NK-92 (cell line): ENCODE results near the gene LMF2.

Source experiments
- DNase-seq: peaks from one replicate; lab custom pipeline; 2025; ENCODE audit not compliant: unreplicated experiment; lab: John Stamatoyannopoulos, UW

The LMF2 gene

GRCh38 chr22:50505276-50505775 is 2.2 kb downstream of the LMF2 start:
- DNase-seq, result no peak

GRCh38 chr22:50504369-50505211 is 2.9 kb downstream of the LMF2 start:
- DNase-seq, result no peak

DNA sequence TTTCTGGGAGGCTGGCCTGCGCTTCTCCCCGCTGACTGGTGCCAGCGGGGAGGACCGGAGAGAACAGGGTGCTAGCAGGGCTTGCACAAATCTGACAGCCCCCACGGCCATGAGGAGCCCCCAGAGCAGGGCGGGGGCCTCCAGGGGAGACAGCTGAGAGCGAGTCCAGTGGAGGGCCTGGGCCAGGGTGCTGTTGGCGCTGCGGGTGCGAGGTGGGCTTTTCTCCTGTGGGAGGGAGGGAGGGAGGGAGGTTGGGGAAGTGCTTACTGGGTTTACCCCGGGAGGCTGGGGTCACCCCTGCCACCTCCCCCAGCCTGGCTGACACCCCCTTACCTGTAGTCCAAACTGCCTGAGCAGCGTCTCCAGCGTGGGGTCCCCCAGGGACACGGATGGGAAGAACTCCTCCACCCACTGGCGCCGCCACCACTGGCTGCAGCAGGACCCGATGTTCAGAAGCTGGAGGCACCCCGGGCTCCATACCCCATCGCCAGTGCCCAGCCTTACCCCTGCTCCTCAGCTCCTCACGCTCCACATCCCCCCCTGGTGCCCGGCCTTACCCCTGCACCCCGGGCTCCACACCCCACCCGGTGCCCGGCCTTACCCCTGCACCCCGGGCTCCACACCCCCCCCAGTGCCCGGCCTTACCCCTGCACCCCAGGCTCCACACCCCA is 3.9 kb downstream of the LMF2 start:
- no peak for DNase-seq

DNA sequence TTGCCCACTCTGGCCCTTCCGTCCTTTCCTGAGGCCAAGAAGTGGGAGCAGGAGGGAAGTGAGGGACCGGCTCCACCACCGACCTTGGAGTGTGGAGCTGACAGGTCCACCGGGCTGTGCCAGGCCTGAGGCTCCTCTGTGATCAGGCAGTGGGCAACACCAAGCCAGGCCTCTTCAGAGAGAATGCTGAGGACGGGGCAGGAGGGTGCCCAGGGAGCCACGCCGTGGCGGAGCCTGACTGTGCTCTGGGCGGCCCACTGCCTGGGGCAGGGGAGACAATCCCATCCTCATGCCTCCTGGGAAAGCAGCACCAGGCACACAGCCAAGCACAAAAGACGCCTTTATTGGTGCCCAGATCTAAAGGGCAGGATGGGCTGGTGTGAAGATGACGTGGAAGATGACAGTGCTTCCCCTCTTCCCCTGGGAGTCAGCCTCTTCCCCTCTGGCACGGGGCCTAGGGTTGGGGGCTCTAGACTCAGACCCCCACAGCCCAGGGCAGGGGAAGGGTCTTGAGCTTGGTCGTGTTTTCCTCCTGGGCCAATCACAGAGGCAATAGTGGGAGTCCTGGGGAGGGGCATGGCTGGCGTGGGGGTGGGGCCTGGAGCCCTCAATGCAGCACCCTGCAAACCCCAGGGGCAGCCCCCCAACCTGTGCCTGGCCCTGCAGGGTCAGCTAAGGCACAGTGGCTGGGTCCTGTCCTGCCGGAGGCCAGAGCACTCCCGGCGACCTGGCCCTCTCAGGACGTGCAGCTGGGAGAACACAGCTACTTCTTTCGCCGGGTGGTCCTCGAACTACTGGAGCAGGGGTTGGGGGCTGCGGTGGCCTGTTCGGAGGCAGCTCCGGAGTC is 4.7 kb downstream of the LMF2 start:
- no peak for DNase-seq

DNA sequence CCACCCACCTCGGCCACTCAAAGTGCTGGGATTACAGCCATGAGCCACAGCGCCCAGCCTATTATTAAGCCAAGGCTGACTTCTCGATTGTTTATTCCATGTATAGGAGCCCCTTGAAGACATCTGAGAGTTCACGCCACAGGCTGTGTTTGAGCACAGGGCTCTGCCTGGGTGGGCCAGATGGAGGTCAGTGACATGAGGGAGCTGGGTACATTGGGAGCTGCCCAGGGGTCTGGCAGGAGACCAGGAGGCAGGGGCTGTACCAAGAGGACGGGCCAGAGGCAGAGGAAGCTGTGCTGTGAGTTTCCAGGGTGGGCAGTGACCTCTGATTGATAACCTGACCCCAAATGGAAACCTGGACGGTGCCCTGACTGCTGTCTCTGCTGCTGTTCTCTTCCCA is 5.4 kb downstream of the LMF2 start:
- DNase-seq, result no peak

DNA sequence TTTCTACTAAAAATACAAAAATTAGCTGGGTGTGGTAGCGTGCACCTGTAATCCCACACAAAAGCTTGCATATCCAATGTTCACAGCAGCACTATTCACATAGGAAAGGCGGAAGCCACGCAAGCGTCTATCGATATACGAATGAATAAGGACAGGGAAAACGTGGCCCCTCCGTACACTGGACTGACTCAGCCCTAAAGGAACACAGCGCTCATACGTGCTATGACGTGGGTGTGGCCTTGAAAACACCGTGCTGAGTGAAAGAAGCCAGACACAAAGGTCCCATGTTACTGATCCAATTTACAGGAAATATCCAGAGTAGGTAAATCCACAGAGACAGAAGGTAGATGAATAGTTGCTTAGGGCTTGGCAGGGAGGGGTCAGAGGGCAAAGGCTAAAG is 7.0 kb downstream of the LMF2 start:
- DNase-seq, result no peak

DNA sequence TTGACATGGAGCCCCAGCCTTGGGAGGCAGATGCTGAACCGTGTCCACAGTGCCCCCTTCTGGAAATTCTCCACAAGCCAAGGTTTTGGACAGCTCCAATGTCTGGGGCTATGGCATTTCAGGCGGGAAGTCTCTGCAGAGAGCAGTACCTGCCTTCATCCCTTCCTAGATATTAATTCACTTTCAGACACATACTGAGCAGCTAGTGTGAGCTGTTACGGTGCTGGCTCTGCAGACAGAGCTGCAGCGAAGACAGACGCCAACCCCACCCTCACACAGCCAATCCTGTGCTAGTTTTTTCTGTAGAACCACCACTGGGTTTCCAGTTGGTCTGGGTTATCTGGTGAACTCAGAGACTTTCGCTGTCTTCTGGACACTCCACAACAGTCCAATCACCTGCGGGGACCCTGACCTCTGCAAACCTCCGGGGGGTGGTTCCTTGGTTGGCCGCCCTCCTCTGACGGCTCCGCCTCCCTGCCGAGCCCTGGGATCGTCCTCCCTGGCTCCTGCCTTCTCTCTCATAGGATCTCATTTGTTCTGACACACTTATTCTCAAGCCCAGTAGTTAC is 9.1 kb downstream of the LMF2 start:
- DNase-seq, result no peak

GRCh38 chr22:50497093-50497492 is 10.4 kb downstream of the LMF2 start:
- no peak for DNase-seq

DNA sequence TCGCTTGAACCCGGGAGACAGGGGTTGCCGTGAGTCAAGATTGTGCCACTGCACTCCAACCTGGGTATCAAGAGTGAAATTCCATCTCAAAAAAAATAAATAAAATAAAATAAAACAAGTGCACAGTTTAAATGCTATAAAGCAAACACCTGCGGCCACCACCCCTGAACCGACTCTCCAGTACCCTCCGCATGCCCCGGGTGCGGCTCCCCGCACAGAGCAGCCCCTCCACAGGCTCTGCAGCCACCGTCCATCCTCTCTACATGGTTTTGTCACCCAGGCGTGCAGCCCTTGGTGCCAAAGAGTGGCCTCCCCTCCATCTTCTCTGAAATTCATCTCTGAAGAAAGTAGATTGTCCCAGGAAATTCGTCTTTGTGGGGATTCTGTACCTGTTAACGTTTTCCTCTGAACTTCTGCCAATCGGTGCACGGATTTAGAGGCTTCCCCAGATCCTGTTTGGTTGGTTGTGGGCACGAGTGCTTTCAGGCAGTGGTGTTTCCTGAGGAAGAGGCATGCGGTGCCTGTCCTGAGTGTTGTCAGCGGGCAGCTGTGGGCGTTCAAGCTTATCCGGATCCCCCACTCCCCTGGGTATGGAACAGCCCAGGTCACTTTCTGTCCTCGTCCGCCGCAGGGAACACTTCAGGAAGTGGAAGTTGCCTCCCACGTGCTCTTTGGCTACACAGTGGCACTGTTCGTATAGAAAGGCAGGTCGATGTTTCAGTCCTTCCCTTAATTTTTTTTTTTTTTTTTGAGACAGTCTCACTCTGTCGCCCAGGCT is 16.8 kb downstream of the LMF2 start:
- no peak for DNase-seq

GRCh38 chr22:50489363-50490243 is 17.9 kb downstream of the LMF2 start:
- DNase-seq, result no peak

- no peak for DNase-seq
Observed at GRCh38 chr22:50488886-50489285, 18.6 kb downstream of the LMF2 start.

DNA sequence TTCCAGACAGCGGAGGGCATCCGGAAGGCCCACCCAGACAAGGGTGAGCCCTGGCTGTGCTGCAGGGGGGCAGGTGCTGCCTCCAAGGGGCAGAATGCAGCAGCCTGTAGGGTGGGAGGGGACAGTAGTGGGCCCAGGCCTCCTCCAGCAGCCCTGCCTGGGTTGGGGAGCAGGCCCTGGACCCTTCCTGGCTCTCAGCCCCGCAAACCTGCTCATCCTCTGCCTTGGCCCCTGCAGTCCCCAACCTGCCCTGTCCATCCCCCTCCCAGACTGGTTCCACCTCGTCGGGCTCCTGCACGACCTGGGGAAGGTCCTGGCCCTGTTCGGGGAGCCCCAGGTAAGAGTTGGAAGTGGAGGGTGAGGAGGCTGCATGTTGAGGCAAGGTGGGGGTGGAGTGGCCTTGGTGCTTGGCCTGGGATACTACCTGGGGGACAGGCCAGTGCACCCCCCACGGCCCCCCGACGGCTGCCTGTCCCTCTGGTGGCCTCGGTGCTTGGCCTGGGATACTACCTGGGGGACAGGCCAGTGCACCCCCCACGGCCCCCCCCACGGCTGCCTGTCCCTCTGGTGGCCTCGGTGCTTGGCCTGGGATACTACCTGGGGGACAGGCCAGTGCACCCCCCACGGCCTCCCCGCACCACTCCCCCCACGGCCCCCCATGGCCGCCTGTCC is 19.4 kb downstream of the LMF2 start:
- DNase-seq, result no peak

DNA sequence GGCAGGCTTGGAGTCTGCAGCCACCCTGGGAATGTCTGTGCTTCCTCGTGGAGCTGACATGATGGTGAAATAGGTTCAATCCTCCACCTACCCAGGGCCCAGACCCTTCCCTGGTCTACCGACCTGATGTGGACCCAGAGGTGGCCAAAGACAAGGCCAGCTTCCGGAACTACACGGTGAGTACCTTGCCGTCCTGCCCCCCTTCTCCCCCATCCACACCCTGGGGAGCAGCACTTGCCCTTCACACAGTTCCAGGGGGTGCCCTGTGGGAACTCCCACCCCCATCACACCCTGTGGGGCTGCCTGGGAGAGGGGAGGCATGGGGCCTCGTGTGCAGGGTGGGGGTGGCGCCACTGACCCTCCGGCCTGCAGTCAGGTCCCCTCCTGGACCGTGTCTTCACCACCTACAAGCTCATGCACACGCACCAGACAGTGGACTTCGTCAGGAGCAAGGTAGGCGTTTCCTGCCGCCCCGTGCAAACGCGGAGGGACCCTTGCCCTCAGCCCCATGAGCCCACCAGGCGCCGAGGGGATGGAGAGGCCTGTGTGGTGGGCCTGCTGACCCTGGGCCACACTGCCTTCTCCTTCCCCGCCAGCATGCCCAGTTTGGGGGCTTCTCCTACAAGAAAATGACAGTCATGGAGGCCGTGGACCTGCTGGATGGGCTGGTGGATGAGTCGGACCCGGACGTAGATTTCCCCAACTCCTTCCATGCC is 20.1 kb downstream of the LMF2 start:
- no peak for DNase-seq

DNA sequence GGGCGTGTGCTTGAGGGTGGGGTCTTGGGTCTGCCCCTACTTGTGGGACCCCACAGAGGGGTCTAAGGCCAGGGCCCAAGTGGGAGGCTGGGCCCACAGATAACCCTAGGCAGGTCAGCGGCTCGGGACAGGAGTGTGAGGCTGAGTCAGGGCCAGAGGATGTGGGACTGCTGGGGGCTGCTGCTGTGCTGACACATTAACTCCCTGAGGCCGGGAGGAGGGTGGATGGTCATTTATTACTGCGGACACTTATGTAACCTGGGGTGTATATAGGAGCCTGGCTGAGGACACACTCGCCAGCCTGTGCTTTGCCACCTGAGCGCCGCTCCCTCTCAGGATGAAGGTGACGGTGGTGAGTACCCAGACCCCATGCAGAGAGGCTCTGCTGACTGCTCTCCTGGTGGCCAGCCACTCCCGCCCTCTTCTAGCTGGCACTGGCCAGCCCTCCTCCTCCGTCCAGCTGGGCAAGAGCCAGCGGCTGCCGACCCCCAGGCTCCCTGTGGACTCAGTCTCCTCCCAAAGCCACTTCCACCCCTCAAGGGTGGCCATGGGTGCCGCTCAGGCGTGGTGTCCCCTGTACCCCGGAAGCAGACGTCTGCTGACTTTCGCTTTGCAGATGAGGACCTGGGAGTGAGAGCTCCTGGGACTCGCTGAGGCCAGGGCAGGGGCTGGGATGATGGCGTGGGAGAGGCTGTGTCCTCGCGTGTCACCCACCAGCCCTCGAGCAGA is 20.8 kb downstream of the LMF2 start, which contains the start of gene MIOX:
Gene MIOX (plus strand): TSS at position 299 of the 729 bp plus-strand sequence. CDS start 39 bp downstream, at position 338.
- DNase-seq, result no peak

- DNase-seq, result no peak
Observed at GRCh38 chr22:50485221-50486131, 22.0 kb downstream of the LMF2 start.
